ENCODE results near the gene OR10AD1. TPM values are rescaled to one million over a fixed set of nuclear protein-coding genes. Genes with fewer than 3 reads are reported as not detected.

The OR10AD1 gene
- total RNA-seq, 1 experiment from 2014 or later = not detected

DNA sequence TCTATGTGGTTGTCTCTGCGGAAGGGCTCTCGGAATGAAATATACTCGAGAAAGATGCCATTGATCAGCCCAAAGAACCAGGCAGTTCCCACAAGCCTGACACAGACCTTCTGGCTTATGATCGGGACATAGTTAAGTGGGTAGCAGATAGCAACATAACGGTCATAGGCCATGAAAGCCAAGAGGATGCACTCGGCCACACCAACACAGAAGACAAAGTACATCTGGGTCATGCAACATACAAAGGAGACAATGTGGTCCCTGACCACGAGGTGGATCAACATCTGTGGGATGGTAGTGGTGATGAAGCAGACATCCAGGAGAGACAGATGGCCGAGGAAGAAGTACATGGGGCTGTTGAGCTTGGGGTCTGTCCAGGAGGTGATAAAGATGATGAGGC is 326 bp downstream of the OR10AD1 start:
- H3K9me3 Mint-ChIP-seq = peaks cover 49% of the 10 kb centered on the region
- ChIA-PET CTCF (no interaction called here), POLR2A (no interaction called here)
- H3K27ac Mint-ChIP-seq = no peak overlapping the region
- TF ChIP-seq ZNF232 (CRISPR knock-in tag; IDR thresholded peaks at IDR 0.05) (no peak), NFYB (CRISPR knock-in tag; conservative IDR thresholded peaks at IDR 0.05; ENCODE audit: low read depth) (no peak), ZNF423 (CRISPR knock-in tag; IDR thresholded peaks at IDR 0.05) (no peak), ZNF121 (CRISPR knock-in tag; IDR thresholded peaks at IDR 0.05) (no peak), RORB (CRISPR knock-in tag; IDR thresholded peaks at IDR 0.05) (no peak), NR2C2 (CRISPR knock-in tag; IDR thresholded peaks at IDR 0.05) (no peak), IRF2 (CRISPR knock-in tag; IDR thresholded peaks at IDR 0.05; ENCODE audit: borderline replicate concordance, low read depth) (no peak), ESRRA (CRISPR knock-in tag; IDR thresholded peaks at IDR 0.05; ENCODE audit: borderline replicate concordance) (no peak), CREM (CRISPR knock-in tag; IDR thresholded peaks at IDR 0.05) (no peak), CREB1 (CRISPR knock-in tag; IDR thresholded peaks at IDR 0.05) (no peak), ETV6 (CRISPR knock-in tag; IDR thresholded peaks at IDR 0.05) (no peak), MYBL2 (CRISPR knock-in tag; IDR thresholded peaks at IDR 0.05) (no peak), FOXP1 (CRISPR knock-in tag; IDR thresholded peaks at IDR 0.05; ENCODE audit: borderline replicate concordance) (no peak), NFE2L1 (CRISPR knock-in tag; IDR thresholded peaks at IDR 0.05) (no peak), SMAD3 (CRISPR knock-in tag; IDR thresholded peaks at IDR 0.05; ENCODE audit: borderline replicate concordance) (no peak), OVOL2 (CRISPR knock-in tag; IDR thresholded peaks at IDR 0.05; ENCODE audit: borderline replicate concordance) (no peak), GRHL2 (CRISPR knock-in tag; IDR thresholded peaks at IDR 0.05; ENCODE audit: insufficient replicate concordance, severe bottlenecking) (no peak)
- TF ChIP-seq, protein P1, sequence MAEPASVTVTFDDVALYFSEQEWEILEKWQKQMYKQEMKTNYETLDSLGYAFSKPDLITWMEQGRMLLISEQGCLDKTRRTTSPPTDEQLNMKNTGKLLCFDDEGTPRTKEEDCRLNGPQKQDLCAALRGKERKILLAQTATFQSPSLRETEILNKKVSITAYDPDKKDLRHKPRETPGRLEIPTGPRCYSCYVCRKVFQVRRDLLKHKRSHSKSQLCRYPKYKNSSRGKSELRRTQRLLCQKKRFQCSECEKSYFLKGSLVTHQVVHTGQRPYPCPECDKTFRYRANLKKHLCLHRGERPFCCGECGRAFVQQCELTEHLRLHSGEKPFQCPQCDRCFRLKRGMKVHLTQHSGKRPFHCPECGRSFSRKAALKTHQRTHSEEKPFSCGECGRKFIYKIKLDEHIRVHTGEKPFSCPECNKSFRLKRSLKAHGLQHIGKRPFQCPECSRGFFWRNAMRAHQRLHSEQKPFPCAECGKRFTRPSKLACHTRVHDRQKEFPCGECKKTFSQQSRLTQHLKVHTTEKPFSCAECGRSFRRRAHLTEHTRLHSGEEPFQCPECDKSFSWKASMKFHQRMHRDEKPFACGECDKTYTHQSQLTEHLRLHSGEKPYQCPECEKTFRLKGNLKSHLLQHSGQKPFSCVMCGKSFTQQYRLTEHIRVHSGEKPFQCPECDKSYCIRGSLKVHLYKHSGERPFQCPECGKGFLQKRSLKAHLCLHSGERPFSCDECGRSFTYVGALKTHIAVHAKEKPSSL (CRISPR knock-in tag; conservative IDR thresholded peaks at IDR 0.05) = no peak
- TF ChIP-seq, protein P2, sequence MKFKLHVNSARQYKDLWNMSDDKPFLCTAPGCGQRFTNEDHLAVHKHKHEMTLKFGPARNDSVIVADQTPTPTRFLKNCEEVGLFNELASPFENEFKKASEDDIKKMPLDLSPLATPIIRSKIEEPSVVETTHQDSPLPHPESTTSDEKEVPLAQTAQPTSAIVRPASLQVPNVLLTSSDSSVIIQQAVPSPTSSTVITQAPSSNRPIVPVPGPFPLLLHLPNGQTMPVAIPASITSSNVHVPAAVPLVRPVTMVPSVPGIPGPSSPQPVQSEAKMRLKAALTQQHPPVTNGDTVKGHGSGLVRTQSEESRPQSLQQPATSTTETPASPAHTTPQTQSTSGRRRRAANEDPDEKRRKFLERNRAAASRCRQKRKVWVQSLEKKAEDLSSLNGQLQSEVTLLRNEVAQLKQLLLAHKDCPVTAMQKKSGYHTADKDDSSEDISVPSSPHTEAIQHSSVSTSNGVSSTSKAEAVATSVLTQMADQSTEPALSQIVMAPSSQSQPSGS (CRISPR knock-in tag; IDR thresholded peaks at IDR 0.05; ENCODE audit: borderline replicate concordance, low read depth) = no peak
- TF ChIP-seq, protein P3, sequence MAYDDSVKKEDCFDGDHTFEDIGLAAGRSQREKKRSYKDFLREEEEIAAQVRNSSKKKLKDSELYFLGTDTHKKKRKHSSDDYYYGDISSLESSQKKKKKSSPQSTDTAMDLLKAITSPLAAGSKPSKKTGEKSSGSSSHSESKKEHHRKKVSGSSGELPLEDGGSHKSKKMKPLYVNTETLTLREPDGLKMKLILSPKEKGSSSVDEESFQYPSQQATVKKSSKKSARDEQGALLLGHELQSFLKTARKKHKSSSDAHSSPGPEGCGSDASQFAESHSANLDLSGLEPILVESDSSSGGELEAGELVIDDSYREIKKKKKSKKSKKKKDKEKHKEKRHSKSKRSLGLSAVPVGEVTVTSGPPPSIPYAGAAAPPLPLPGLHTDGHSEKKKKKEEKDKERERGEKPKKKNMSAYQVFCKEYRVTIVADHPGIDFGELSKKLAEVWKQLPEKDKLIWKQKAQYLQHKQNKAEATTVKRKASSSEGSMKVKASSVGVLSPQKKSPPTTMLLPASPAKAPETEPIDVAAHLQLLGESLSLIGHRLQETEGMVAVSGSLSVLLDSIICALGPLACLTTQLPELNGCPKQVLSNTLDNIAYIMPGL (CRISPR knock-in tag; IDR thresholded peaks at IDR 0.05) = no peak
- ATAC-seq = no peak
- H3K4me3 Mint-ChIP-seq = no peak overlapping the region
- no peaks in the 10 kb centered on the region for H3K4me1 Mint-ChIP-seq
- H3K27me3 Mint-ChIP-seq (ENCODE audit: low read depth) = peaks cover 90% of the 10 kb centered on the region
- peaks cover 24% of the 10 kb centered on the region for H3K36me3 Mint-ChIP-seq
- no peak for DNase-seq (ENCODE audit: low spot score)

DNA sequence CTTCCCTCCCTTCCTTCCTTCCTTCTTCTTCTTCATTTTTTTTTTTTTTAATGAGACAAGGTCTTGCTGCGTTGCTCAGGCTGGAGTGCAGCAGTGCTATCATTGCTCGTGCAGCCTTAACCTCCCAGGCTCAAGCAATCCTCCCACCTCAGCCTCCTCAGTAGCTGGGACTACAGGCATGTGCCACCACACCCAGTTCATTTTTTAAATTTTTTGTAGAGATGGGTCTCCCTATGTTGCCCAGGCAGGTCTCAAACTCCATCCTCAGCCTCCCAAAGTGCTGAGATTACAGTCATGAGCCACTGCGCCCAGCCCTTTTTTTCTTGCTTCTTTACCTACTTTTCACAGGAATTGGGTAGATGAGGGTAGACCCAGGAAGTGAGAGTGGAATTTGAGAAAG is 1.6 kb downstream of the OR10AD1 start:
- no peak for ATAC-seq
- DNase-seq (ENCODE audit: low spot score) = no peak
- H3K4me3 Mint-ChIP-seq = no peak overlapping the region
- H3K27ac Mint-ChIP-seq = no peak overlapping the region
- POLR2A ChIA-PET = no interaction called here
- 0 out of 2 replicates have a peak, but pooled peaks cover 7% of the 10 kb centered on the region for H3K4me1 Mint-ChIP-seq
- H3K36me3 Mint-ChIP-seq = peaks cover 12% of the 10 kb centered on the region
- H3K27me3 Mint-ChIP-seq (ENCODE audit: low read depth) = peaks cover 78% of the 10 kb centered on the region
- H3K9me3 Mint-ChIP-seq = peaks cover 36% of the 10 kb centered on the region
- CTCF ChIA-PET = interaction anchor here (1.2 to 1.4 kb wide), 2 partner anchors 12 to 417 kb away, joined by 4 to 7 read pairs; no protein-coding TSS in a partner anchor
- TF ChIP-seq, protein P4, sequence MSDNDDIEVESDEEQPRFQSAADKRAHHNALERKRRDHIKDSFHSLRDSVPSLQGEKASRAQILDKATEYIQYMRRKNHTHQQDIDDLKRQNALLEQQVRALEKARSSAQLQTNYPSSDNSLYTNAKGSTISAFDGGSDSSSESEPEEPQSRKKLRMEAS (CRISPR knock-in tag; IDR thresholded peaks at IDR 0.05) = no peak
- TF ChIP-seq, protein P5, sequence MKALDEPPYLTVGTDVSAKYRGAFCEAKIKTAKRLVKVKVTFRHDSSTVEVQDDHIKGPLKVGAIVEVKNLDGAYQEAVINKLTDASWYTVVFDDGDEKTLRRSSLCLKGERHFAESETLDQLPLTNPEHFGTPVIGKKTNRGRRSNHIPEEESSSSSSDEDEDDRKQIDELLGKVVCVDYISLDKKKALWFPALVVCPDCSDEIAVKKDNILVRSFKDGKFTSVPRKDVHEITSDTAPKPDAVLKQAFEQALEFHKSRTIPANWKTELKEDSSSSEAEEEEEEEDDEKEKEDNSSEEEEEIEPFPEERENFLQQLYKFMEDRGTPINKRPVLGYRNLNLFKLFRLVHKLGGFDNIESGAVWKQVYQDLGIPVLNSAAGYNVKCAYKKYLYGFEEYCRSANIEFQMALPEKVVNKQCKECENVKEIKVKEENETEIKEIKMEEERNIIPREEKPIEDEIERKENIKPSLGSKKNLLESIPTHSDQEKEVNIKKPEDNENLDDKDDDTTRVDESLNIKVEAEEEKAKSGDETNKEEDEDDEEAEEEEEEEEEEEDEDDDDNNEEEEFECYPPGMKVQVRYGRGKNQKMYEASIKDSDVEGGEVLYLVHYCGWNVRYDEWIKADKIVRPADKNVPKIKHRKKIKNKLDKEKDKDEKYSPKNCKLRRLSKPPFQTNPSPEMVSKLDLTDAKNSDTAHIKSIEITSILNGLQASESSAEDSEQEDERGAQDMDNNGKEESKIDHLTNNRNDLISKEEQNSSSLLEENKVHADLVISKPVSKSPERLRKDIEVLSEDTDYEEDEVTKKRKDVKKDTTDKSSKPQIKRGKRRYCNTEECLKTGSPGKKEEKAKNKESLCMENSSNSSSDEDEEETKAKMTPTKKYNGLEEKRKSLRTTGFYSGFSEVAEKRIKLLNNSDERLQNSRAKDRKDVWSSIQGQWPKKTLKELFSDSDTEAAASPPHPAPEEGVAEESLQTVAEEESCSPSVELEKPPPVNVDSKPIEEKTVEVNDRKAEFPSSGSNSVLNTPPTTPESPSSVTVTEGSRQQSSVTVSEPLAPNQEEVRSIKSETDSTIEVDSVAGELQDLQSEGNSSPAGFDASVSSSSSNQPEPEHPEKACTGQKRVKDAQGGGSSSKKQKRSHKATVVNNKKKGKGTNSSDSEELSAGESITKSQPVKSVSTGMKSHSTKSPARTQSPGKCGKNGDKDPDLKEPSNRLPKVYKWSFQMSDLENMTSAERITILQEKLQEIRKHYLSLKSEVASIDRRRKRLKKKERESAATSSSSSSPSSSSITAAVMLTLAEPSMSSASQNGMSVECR (CRISPR knock-in tag; IDR thresholded peaks at IDR 0.05; ENCODE audit: borderline replicate concordance) = no peak
- TF ChIP-seq FOXK1 (CRISPR knock-in tag; IDR thresholded peaks at IDR 0.05) = no peak
- TF ChIP-seq, protein P6, sequence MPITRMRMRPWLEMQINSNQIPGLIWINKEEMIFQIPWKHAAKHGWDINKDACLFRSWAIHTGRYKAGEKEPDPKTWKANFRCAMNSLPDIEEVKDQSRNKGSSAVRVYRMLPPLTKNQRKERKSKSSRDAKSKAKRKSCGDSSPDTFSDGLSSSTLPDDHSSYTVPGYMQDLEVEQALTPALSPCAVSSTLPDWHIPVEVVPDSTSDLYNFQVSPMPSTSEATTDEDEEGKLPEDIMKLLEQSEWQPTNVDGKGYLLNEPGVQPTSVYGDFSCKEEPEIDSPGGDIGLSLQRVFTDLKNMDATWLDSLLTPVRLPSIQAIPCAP (CRISPR knock-in tag; IDR thresholded peaks at IDR 0.05) = no peak
- TF ChIP-seq, protein P7, sequence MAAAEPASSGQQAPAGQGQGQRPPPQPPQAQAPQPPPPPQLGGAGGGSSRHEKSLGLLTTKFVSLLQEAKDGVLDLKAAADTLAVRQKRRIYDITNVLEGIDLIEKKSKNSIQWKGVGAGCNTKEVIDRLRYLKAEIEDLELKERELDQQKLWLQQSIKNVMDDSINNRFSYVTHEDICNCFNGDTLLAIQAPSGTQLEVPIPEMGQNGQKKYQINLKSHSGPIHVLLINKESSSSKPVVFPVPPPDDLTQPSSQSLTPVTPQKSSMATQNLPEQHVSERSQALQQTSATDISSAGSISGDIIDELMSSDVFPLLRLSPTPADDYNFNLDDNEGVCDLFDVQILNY (CRISPR knock-in tag; IDR thresholded peaks at IDR 0.05) = no peak
- TF ChIP-seq, protein P8, sequence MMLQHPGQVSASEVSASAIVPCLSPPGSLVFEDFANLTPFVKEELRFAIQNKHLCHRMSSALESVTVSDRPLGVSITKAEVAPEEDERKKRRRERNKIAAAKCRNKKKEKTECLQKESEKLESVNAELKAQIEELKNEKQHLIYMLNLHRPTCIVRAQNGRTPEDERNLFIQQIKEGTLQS (CRISPR knock-in tag; conservative IDR thresholded peaks at IDR 0.05) = no peak

All from WTC11 (cell line).